ENCODE results near the gene GRK5. TPM values are rescaled to one million over a fixed set of nuclear protein-coding genes. Genes with fewer than 3 reads are reported as not detected.
"Not testable (repeated sequence)": the region's sequence is repeated elsewhere in the genome, so short reads cannot be mapped to it uniquely, and the experiment has no call there.

The GRK5 gene
- total RNA-seq, 1 donor from 2014 or later = 163 TPM

GRCh38 chr10:119272736-119273135 lies 65.4 kb downstream of the GRK5 start:
- Mint-ChIP-seq H3K36me3 (ENCODE audit: low read depth, unreplicated experiment) (peaks cover 23% of the 10 kb centered on the region), H3K9me3 (ENCODE audit: unreplicated experiment) (no peaks in the 10 kb centered on the region), H3K27ac (ENCODE audit: unreplicated experiment) (peak overlapping the region; percentile 99), H3K4me3 (ENCODE audit: unreplicated experiment) (peak overlapping the region; percentile 37), H3K4me1 (ENCODE audit: unreplicated experiment) (peaks cover 92% of the 10 kb centered on the region), H3K27me3 (ENCODE audit: unreplicated experiment) (peaks cover 22% of the 10 kb centered on the region)
- DNase-seq (ENCODE audit: low spot score) = no peak
- TF ChIP-seq, protein P1, sequence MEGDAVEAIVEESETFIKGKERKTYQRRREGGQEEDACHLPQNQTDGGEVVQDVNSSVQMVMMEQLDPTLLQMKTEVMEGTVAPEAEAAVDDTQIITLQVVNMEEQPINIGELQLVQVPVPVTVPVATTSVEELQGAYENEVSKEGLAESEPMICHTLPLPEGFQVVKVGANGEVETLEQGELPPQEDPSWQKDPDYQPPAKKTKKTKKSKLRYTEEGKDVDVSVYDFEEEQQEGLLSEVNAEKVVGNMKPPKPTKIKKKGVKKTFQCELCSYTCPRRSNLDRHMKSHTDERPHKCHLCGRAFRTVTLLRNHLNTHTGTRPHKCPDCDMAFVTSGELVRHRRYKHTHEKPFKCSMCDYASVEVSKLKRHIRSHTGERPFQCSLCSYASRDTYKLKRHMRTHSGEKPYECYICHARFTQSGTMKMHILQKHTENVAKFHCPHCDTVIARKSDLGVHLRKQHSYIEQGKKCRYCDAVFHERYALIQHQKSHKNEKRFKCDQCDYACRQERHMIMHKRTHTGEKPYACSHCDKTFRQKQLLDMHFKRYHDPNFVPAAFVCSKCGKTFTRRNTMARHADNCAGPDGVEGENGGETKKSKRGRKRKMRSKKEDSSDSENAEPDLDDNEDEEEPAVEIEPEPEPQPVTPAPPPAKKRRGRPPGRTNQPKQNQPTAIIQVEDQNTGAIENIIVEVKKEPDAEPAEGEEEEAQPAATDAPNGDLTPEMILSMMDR (IDR thresholded peaks at IDR 0.05; ENCODE audit: unreplicated experiment) = no peak

DNA sequence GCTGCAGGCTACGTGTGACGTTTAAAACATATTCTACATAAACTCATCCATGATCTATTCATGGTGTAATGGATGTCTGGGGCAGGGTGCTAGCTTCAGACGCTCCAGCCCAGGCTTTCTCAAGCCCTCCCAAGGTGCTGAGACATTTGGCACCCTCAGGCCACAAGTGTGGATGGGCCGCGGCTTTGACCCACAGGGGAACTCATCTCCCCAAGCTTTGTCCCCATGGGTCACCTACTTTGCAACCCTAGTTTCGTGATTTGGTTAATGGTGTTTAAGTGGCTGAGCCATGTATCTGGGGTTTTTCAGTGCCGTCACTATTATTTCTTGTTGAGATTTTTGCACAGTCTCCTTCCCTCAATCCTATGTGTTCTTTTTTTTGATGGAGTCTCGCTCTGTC lies 66.0 kb downstream of the GRK5 start:
- Mint-ChIP-seq H3K4me1 (ENCODE audit: unreplicated experiment) (peaks cover 91% of the 10 kb centered on the region), H3K27me3 (ENCODE audit: unreplicated experiment) (peaks cover 25% of the 10 kb centered on the region), H3K4me3 (ENCODE audit: unreplicated experiment) (no peak overlapping the region), H3K9me3 (ENCODE audit: unreplicated experiment) (no peaks in the 10 kb centered on the region), H3K36me3 (ENCODE audit: low read depth, unreplicated experiment) (peaks cover 18% of the 10 kb centered on the region), H3K27ac (ENCODE audit: unreplicated experiment) (peak overlapping the region; percentile 99)
- TF ChIP-seq, protein P1 (IDR thresholded peaks at IDR 0.05; ENCODE audit: unreplicated experiment) = no peak
- no peak for DNase-seq (ENCODE audit: low spot score)

GRCh38 chr10:119274519-119275045 lies 67.2 kb downstream of the GRK5 start:
- Mint-ChIP-seq H3K4me3 (ENCODE audit: unreplicated experiment) (no peak overlapping the region), H3K27ac (ENCODE audit: unreplicated experiment) (no peak overlapping the region), H3K9me3 (ENCODE audit: unreplicated experiment) (no peaks in the 10 kb centered on the region), H3K27me3 (ENCODE audit: unreplicated experiment) (peaks cover 25% of the 10 kb centered on the region), H3K36me3 (ENCODE audit: low read depth, unreplicated experiment) (peaks cover 26% of the 10 kb centered on the region), H3K4me1 (ENCODE audit: unreplicated experiment) (peaks cover 92% of the 10 kb centered on the region)
- no peak for DNase-seq (ENCODE audit: low spot score)
- TF ChIP-seq, protein P1 (IDR thresholded peaks at IDR 0.05; ENCODE audit: unreplicated experiment) = no peak

- peaks cover 25% of the 10 kb centered on the region for H3K27me3 Mint-ChIP-seq (ENCODE audit: unreplicated experiment)
- no peak overlapping the region for H3K4me3 Mint-ChIP-seq (ENCODE audit: unreplicated experiment)
- no peak overlapping the region for H3K27ac Mint-ChIP-seq (ENCODE audit: unreplicated experiment)
- TF ChIP-seq, protein P1 (IDR thresholded peaks at IDR 0.05; ENCODE audit: unreplicated experiment) = no peak
- H3K4me1 Mint-ChIP-seq (ENCODE audit: unreplicated experiment) = peaks cover 93% of the 10 kb centered on the region
- H3K9me3 Mint-ChIP-seq (ENCODE audit: unreplicated experiment) = no peaks in the 10 kb centered on the region
- DNase-seq (ENCODE audit: low spot score) = no peak
- H3K36me3 Mint-ChIP-seq (ENCODE audit: low read depth, unreplicated experiment) = peaks cover 23% of the 10 kb centered on the region
Observed at GRCh38 chr10:119275085-119275484, 67.7 kb downstream of the GRK5 start.

- H3K9me3 Mint-ChIP-seq (ENCODE audit: unreplicated experiment); H3K27ac Mint-ChIP-seq (ENCODE audit: unreplicated experiment); H3K4me3 Mint-ChIP-seq (ENCODE audit: unreplicated experiment); DNase-seq (ENCODE audit: low spot score): not testable (repeated sequence)
- Mint-ChIP-seq H3K27me3 (ENCODE audit: unreplicated experiment) (peaks cover 23% of the 10 kb centered on the region), H3K4me1 (ENCODE audit: unreplicated experiment) (peaks cover 93% of the 10 kb centered on the region), H3K36me3 (ENCODE audit: low read depth, unreplicated experiment) (peaks cover 23% of the 10 kb centered on the region)
Observed at GRCh38 chr10:119276194-119276593, 68.8 kb downstream of the GRK5 start.

Measured in endothelial cell (in vitro differentiated cells).